ENCODE data around the gene MARK3.

The MARK3 gene

DNA sequence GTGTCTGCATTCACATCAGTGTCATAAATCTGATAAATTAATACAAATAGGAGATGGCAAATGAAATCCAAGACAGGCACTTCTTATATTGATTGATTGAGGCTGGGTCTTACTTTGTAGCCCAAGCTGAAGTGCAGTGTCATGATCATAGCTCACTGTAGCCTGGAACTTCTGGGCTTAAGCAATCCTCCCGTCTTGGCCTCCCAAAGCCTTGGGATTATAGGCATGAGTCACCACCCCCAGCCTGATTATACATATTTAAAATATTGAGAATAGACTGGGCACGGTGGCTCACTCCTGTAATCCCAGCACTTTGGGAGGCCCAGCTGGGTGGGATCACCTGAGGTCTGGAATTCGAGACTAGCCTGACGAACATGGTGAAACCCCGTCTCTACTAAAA, 51.3 kb downstream of the MARK3 start:
- no peak overlapping the region for H3K27ac Mint-ChIP-seq
- H3K4me3 Mint-ChIP-seq, result no peak overlapping the region
- H3K36me3 Mint-ChIP-seq (ENCODE audit: low read depth), result peaks cover 47% of the 10 kb centered on the region
- no peaks in the 10 kb centered on the region for H3K9me3 Mint-ChIP-seq
- peaks cover 9% of the 10 kb centered on the region for H3K4me1 Mint-ChIP-seq
- H3K27me3 Mint-ChIP-seq (ENCODE audit: low read depth), result no peaks in the 10 kb centered on the region
- no peak for TF ChIP-seq CTCF (IDR thresholded peaks at IDR 0.05; ENCODE audit: unreplicated experiment in 3 of 3)

GRCh38 chr14:103442288-103442687, 57.1 kb downstream of the MARK3 start:
- H3K27ac Mint-ChIP-seq, result no peak overlapping the region
- TF ChIP-seq CTCF (IDR thresholded peaks at IDR 0.05; ENCODE audit: unreplicated experiment in 3 of 3), result no peak
- H3K4me1 Mint-ChIP-seq, result peaks cover 29% of the 10 kb centered on the region
- no peaks in the 10 kb centered on the region for H3K27me3 Mint-ChIP-seq (ENCODE audit: low read depth)
- H3K9me3 Mint-ChIP-seq, result no peaks in the 10 kb centered on the region
- H3K4me3 Mint-ChIP-seq, result no peak overlapping the region
- peaks cover 38% of the 10 kb centered on the region for H3K36me3 Mint-ChIP-seq (ENCODE audit: low read depth)

- Mint-ChIP-seq H3K4me1 (peaks cover 34% of the 10 kb centered on the region), H3K9me3 (no peaks in the 10 kb centered on the region), H3K27me3 (ENCODE audit: low read depth) (no peaks in the 10 kb centered on the region), H3K27ac (peak overlapping the region in 1 of 3 experiments; percentile 5), H3K36me3 (ENCODE audit: low read depth) (peaks cover 34% of the 10 kb centered on the region), H3K4me3 (no peak overlapping the region)
- no peak for TF ChIP-seq CTCF (IDR thresholded peaks at IDR 0.05; ENCODE audit: unreplicated experiment in 3 of 3)
Measured at GRCh38 chr14:103443111-103443510, 57.9 kb downstream of the MARK3 start.

DNA sequence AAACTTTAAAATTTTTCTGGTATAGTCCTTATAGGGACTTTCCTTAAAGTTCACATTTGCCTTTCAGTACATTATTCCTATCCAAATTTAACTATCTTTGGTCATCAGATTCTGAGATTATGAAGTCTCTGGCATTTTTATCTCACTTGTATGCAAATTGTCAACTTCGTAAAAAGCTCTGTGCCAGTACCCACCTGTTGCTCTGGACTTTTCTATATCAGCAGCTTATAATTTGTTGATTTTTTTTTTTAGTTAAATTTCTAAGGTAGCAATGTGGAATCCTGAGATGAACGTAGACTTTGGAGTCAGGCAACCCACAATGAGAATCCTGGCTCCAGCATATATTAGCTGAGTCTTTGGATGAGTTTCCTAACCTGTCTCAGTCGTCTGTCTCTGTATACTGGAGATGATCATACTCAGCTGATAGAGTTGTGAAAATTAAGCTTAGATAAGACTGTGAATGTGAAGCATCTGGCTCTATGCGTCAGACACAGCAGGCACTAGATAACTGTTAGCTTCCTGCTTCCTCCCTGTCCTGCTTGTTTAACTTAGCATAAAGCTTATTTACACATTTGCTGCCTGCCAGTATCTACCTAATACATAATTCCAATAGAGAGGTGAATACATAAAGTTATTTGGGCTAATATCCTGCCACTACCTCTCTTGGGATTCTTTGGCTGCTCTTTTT, 59.8 kb downstream of the MARK3 start:
- peaks cover 34% of the 10 kb centered on the region for H3K4me1 Mint-ChIP-seq
- H3K36me3 Mint-ChIP-seq (ENCODE audit: low read depth), result peaks cover 23% of the 10 kb centered on the region
- no peak for TF ChIP-seq CTCF (IDR thresholded peaks at IDR 0.05; ENCODE audit: unreplicated experiment in 3 of 3)
- H3K4me3 Mint-ChIP-seq, result no peak overlapping the region
- no peaks in the 10 kb centered on the region for H3K27me3 Mint-ChIP-seq (ENCODE audit: low read depth)
- H3K27ac Mint-ChIP-seq, result peak overlapping the region in 2 of 3 experiments; percentile 65 to 88
- no peaks in the 10 kb centered on the region for H3K9me3 Mint-ChIP-seq

- H3K4me1 Mint-ChIP-seq, result peaks cover 34% of the 10 kb centered on the region
- peaks cover 18% of the 10 kb centered on the region for H3K36me3 Mint-ChIP-seq (ENCODE audit: low read depth)
- peak overlapping the region; percentile 4 to 88 (median 65) for H3K27ac Mint-ChIP-seq
- H3K4me3 Mint-ChIP-seq, result no peak overlapping the region
- TF ChIP-seq CTCF (IDR thresholded peaks at IDR 0.05; ENCODE audit: unreplicated experiment in 3 of 3), result no peak
- no peaks in the 10 kb centered on the region for H3K27me3 Mint-ChIP-seq (ENCODE audit: low read depth)
- no peaks in the 10 kb centered on the region for H3K9me3 Mint-ChIP-seq
Measured at GRCh38 chr14:103445806-103446205, 60.6 kb downstream of the MARK3 start.

- Mint-ChIP-seq H3K9me3 (no peaks in the 10 kb centered on the region), H3K36me3 (ENCODE audit: low read depth) (peaks cover 24% of the 10 kb centered on the region), H3K4me3 (no peak overlapping the region), H3K4me1 (peaks cover 28% of the 10 kb centered on the region), H3K27ac (peak overlapping the region in 1 of 3 experiments; percentile 88), H3K27me3 (ENCODE audit: low read depth) (no peaks in the 10 kb centered on the region)
- no peak for TF ChIP-seq CTCF (IDR thresholded peaks at IDR 0.05; ENCODE audit: unreplicated experiment in 3 of 3)
Measured at GRCh38 chr14:103448097-103448496, 62.9 kb downstream of the MARK3 start.

Data from nephron (organoid).